Mesothelial cell of epicardium (in vitro differentiated cells): ENCODE data around the gene MFSD6. TPM values are rescaled to one million over a fixed set of nuclear protein-coding genes. Genes with fewer than 3 reads are reported as not detected.

Experiments
- DNase-seq, 2 experiments: peaks; one replicate each; pipeline ENCODE4 v3.0.0; 2021; ENCODE audit warnings: low spot score in 2 of 2; ENCODE audit not compliant: unreplicated experiment in 2 of 2
- H3K27ac Mint-ChIP-seq: 2 replicates; pipeline ENCODE4 v1.8.0; 2021; ENCODE audit warnings: mixed read lengths
- H3K27me3 Mint-ChIP-seq: 2 replicates; pipeline ENCODE4 v1.8.0; 2021; ENCODE audit warnings: low read depth, mixed read lengths
- H3K36me3 Mint-ChIP-seq: 2 replicates; pipeline ENCODE4 v1.8.0; 2021; ENCODE audit warnings: mixed read lengths
- H3K4me1 Mint-ChIP-seq: 2 replicates; pipeline ENCODE4 v1.8.0; 2021; ENCODE audit warnings: mixed read lengths
- H3K4me3 Mint-ChIP-seq: 2 replicates; pipeline ENCODE4 v1.8.0; 2021; ENCODE audit warnings: mild to moderate bottlenecking, moderate library complexity, mixed read lengths
- H3K9me3 Mint-ChIP-seq: 2 replicates; pipeline ENCODE4 v1.8.0; 2021; ENCODE audit warnings: mixed read lengths
- total RNA-seq: library from RNA; stranded (reverse); gene quantifications from 3 replicates; pipeline ENCODE4 v1.2.1, GENCODE V29; 2021
- TF ChIP-seq, protein P1 (sequence below): fragments of 200-600 bp; sonication (generic); IDR thresholded peaks from one replicate; pipeline ENCODE4 v1.5.0; 2021; ENCODE audit warnings: antibody characterized with exemption; ENCODE audit not compliant: unreplicated experiment

MFSD6 gene
- total RNA-seq, 1 donor from 2014 or later = 11.7 TPM

DNA sequence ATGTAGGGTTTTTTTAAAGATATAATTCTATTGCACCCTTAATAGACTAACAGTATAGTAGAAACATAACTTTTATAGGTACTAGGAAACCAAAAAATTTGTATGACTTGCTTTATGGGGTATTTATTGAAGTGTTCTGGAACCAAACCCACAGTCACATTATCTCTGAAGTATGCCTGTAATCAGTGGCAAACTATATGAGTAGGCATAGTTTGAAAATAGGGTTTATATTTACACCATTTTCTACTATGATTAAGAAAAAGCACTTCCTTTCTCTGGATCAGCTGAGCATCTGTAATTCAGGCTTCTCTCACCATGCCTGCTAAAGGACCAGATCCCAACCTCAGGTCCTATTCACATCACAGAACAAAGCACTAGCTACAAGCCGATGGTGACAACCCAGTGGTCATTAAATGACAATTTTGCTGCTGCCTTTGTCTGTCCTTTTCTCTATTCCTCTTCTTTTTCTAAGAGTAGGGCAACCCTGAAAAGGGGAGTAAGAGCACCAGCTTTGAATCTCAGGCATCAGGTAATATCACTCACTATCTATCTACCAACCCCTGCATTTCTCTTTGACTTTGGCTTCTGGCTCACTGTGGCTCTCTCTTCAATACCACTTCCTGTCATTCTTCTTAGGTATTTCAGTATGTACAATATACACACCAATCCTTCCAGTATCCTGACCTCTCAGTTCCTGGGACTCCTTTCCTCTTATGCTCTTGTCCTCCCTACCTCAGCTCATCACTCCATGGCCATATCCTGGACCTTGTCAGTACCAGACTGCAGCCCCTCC is 112.0 kb downstream of the MFSD6 start:
- Mint-ChIP-seq H3K27me3 (no peaks in the 10 kb centered on the region), H3K27ac (no peak overlapping the region), H3K36me3 (peaks cover 19% of the 10 kb centered on the region), H3K9me3 (no peaks in the 10 kb centered on the region), H3K4me1 (peaks cover 16% of the 10 kb centered on the region), H3K4me3 (no peak overlapping the region)
- no peak for DNase-seq
- TF ChIP-seq, protein P1, sequence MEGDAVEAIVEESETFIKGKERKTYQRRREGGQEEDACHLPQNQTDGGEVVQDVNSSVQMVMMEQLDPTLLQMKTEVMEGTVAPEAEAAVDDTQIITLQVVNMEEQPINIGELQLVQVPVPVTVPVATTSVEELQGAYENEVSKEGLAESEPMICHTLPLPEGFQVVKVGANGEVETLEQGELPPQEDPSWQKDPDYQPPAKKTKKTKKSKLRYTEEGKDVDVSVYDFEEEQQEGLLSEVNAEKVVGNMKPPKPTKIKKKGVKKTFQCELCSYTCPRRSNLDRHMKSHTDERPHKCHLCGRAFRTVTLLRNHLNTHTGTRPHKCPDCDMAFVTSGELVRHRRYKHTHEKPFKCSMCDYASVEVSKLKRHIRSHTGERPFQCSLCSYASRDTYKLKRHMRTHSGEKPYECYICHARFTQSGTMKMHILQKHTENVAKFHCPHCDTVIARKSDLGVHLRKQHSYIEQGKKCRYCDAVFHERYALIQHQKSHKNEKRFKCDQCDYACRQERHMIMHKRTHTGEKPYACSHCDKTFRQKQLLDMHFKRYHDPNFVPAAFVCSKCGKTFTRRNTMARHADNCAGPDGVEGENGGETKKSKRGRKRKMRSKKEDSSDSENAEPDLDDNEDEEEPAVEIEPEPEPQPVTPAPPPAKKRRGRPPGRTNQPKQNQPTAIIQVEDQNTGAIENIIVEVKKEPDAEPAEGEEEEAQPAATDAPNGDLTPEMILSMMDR = no peak

DNA sequence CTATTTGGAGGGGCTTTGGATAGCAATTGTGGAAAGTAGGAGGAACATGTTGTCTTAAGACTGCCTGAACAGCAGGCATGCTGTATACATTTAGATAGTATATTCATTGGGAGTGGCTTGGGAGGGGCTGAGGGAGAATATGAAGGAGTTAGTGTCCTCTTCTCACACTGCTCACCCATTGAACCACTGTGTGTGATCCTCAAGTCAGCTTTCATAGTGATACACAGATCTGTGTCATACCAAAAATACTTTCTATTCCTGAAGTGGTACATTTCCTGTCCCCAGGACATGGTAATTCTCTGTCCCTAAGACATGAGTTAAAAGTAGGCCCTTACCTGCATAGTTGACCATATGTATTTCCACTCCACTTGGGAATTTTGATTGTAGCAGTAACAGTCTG is 116.8 kb downstream of the MFSD6 start:
- Mint-ChIP-seq H3K27ac (no peak overlapping the region), H3K4me1 (peaks cover 48% of the 10 kb centered on the region), H3K4me3 (no peak overlapping the region), H3K27me3 (no peaks in the 10 kb centered on the region), H3K36me3 (peaks cover 23% of the 10 kb centered on the region), H3K9me3 (no peaks in the 10 kb centered on the region)
- TF ChIP-seq, protein P1 = no peak
- no peak for DNase-seq

DNA sequence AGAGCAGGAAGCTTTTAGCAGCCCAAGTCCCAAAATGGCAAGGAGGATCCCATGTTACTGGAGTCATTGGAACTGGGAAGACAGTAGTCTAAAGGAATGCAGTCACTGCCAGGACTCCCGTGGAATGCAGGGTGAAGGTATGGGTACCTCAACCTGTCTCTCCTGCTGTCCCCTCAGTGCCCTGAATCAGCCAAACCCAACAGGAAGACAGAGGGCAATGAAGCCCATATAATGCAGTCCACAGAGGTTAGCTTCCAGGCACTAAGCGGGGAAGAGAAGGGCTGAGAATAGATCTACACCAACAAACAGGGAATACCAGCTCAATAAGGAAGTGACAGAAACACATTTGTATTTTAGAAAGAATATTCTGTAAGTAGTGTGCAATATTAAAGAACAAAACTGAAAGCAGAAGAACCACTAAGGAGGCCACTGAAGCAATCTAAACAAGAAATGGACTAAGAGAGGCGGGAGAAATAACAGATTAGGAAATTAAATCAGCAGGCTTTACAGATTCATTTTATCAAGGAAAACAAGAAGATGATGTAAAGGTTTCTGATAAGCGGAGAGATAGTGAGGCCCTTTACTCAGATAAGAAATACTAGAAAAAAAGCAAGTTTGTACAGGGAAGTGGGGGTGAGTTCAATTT is 118.1 kb downstream of the MFSD6 start:
- Mint-ChIP-seq H3K27ac (peak overlapping the region; percentile 82), H3K9me3 (no peaks in the 10 kb centered on the region), H3K4me3 (peak overlapping the region; percentile 13), H3K36me3 (peaks cover 15% of the 10 kb centered on the region), H3K27me3 (no peaks in the 10 kb centered on the region), H3K4me1 (peaks cover 59% of the 10 kb centered on the region)
- TF ChIP-seq, protein P1 = no peak
- no peak for DNase-seq

DNA sequence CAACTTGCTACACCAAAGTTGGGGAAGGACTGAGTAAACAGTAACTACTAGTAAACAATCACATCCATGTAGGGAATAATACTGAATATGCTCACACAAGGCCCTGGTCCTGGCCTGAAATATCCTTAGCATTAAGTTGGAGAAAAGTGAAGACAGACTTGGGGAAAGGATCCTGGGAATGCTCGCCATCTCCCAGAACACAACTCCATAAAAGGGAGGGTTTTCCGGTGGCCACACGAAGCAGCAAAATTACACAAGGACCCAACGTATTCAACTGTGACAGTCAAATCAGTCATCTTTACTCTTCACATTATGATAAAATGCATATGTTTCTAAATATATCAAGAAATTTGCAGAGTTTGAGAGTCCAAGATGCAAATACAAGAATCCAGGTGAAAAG is 119.1 kb downstream of the MFSD6 start:
- H3K27ac Mint-ChIP-seq = peak overlapping the region; percentile 76
- H3K27me3 Mint-ChIP-seq = no peaks in the 10 kb centered on the region
- H3K36me3 Mint-ChIP-seq = peaks cover 10% of the 10 kb centered on the region
- H3K4me3 Mint-ChIP-seq = no peak overlapping the region
- no peaks in the 10 kb centered on the region for H3K9me3 Mint-ChIP-seq
- no peak for DNase-seq
- TF ChIP-seq, protein P1 = no peak
- H3K4me1 Mint-ChIP-seq = peaks cover 65% of the 10 kb centered on the region

- Mint-ChIP-seq H3K36me3 (peaks cover 10% of the 10 kb centered on the region), H3K27ac (peak overlapping the region; percentile 94), H3K27me3 (no peaks in the 10 kb centered on the region), H3K9me3 (no peaks in the 10 kb centered on the region), H3K4me1 (peaks cover 71% of the 10 kb centered on the region), H3K4me3 (no peak overlapping the region)
- TF ChIP-seq, protein P1 = no peak
- no peak for DNase-seq
These were observed 119.8 kb downstream of the MFSD6 start for GRCh38 chr2:190527918-190528317.
